Measurements from ENCODE around the gene YARS2.
A peak's percentile ranks its signal among the peaks of the same experiment; 100 is the strongest.

The YARS2 gene

GRCh38 chr12:32755654-32756475, at the start of gene YARS2:
Gene YARS2, minus strand, starts transcription at chr12:32755897. Its CDS starts 23 bp downstream, at chr12:32755874.
- DNase-seq (ENCODE audit: low read depth in 1 of 2, low spot score in 1 of 2), result peak; percentile 73 to 91

GRCh38 chr12:32804301-32804700, 48.6 kb upstream of the YARS2 start:
- no peak for DNase-seq (ENCODE audit: low read depth in 1 of 2, low spot score in 1 of 2)

GRCh38 chr12:32801269-32801980, 45.7 kb upstream of the YARS2 start:
- DNase-seq (ENCODE audit: low read depth in 1 of 2, low spot score in 1 of 2), result no peak

GRCh38 chr12:32794281-32794680, 38.6 kb upstream of the YARS2 start:
- DNase-seq (ENCODE audit: low read depth in 1 of 2, low spot score in 1 of 2), result no peak

GRCh38 chr12:32789916-32790315, 34.2 kb upstream of the YARS2 start:
- no peak for DNase-seq (ENCODE audit: low read depth in 1 of 2, low spot score in 1 of 2)

- DNase-seq (ENCODE audit: low read depth in 1 of 2, low spot score in 1 of 2), result no peak
Measured at GRCh38 chr12:32789446-32789845, 33.7 kb upstream of the YARS2 start.

- no peak for DNase-seq (ENCODE audit: low read depth in 1 of 2, low spot score in 1 of 2)
Measured at GRCh38 chr12:32788405-32788804, 32.7 kb upstream of the YARS2 start.

- no peak for DNase-seq (ENCODE audit: low read depth in 1 of 2, low spot score in 1 of 2)
Measured at GRCh38 chr12:32785557-32785956, 29.9 kb upstream of the YARS2 start.

- DNase-seq (ENCODE audit: low read depth in 1 of 2, low spot score in 1 of 2), result no peak
Measured at GRCh38 chr12:32783029-32783428, 27.3 kb upstream of the YARS2 start.

- DNase-seq (ENCODE audit: low read depth in 1 of 2, low spot score in 1 of 2), result no peak
Measured at GRCh38 chr12:32780071-32780470, 24.4 kb upstream of the YARS2 start.

GRCh38 chr12:32777691-32778175, 22.0 kb upstream of the YARS2 start:
- DNase-seq (ENCODE audit: low read depth in 1 of 2, low spot score in 1 of 2), result no peak

- no peak for DNase-seq (ENCODE audit: low read depth in 1 of 2, low spot score in 1 of 2)
Measured at GRCh38 chr12:32777159-32777558, 21.5 kb upstream of the YARS2 start.

- DNase-seq (ENCODE audit: low read depth in 1 of 2, low spot score in 1 of 2), result no peak
Measured at GRCh38 chr12:32776258-32776657, 20.6 kb upstream of the YARS2 start.

- DNase-seq (ENCODE audit: low read depth in 1 of 2, low spot score in 1 of 2), result no peak
Measured at GRCh38 chr12:32773691-32774090, 18.0 kb upstream of the YARS2 start.

GRCh38 chr12:32770141-32770540, 14.4 kb upstream of the YARS2 start:
- DNase-seq (ENCODE audit: low read depth in 1 of 2, low spot score in 1 of 2), result no peak

GRCh38 chr12:32768518-32768917, 12.8 kb upstream of the YARS2 start:
- no peak for DNase-seq (ENCODE audit: low read depth in 1 of 2, low spot score in 1 of 2)

- no peak for DNase-seq (ENCODE audit: low read depth in 1 of 2, low spot score in 1 of 2)
Measured at GRCh38 chr12:32765906-32766305, 10.2 kb upstream of the YARS2 start.

- no peak for DNase-seq (ENCODE audit: low read depth in 1 of 2, low spot score in 1 of 2)
Measured at GRCh38 chr12:32761716-32762115, 6.0 kb upstream of the YARS2 start.

- no peak for DNase-seq (ENCODE audit: low read depth in 1 of 2, low spot score in 1 of 2)
Measured at GRCh38 chr12:32757157-32757556, 1.5 kb upstream of the YARS2 start.

- no peak for DNase-seq (ENCODE audit: low read depth in 1 of 2, low spot score in 1 of 2)
Measured at GRCh38 chr12:32756476-32757066, 874 bp upstream of the YARS2 start.

GRCh38 chr12:32755051-32755653, 545 bp downstream of the YARS2 start:
- peak; percentile 41 to 53 for DNase-seq (ENCODE audit: low read depth in 1 of 2, low spot score in 1 of 2)
